Brain microvascular endothelial cell (primary cell): ENCODE measurements around the gene MRNIP.

Source experiments
- DNase-seq: peaks from one replicate; pipeline ENCODE4 v3.0.0-alpha.2; 2020
- H3K27ac ChIP-seq: fragments of 250-450 bp; sonication (Bioruptor Pico); 2 replicates; pipeline ENCODE4 v1.5.1; 2020; ENCODE audit warnings: mild to moderate bottlenecking, moderate library complexity
- H3K27me3 ChIP-seq: fragments of 250-450 bp; sonication (Bioruptor Pico); replicated peaks from 2 replicates; pipeline ENCODE4 v1.5.1; 2020; ENCODE audit warnings: mild to moderate bottlenecking
- H3K36me3 ChIP-seq: fragments of 250-450 bp; sonication (Bioruptor Pico); replicated peaks from 2 replicates; pipeline ENCODE4 v1.5.1; 2020; ENCODE audit warnings: mild to moderate bottlenecking
- H3K4me3 ChIP-seq: 2 replicates; pipeline ENCODE4 v1.5.1; 2011; ENCODE audit warnings: low read depth, mild to moderate bottlenecking, control low read depth, low read length, moderate library complexity
- CTCF ChIP-seq: IDR thresholded peaks from 2 replicates; pipeline ENCODE4 v1.5.1; 2011; ENCODE audit warnings: low read depth, mild to moderate bottlenecking, moderate library complexity, low read length, control low read depth, inconsistent platforms; ENCODE audit errors: missing control alignments
- in situ Hi-C: cut with HindIII; loops from 2 replicates; pipeline ENCODE4 v1.10.0; 2017; ENCODE audit warnings: low sequenced_read_pairs, low pct_ligation_motif_present

Gene MRNIP

DNA sequence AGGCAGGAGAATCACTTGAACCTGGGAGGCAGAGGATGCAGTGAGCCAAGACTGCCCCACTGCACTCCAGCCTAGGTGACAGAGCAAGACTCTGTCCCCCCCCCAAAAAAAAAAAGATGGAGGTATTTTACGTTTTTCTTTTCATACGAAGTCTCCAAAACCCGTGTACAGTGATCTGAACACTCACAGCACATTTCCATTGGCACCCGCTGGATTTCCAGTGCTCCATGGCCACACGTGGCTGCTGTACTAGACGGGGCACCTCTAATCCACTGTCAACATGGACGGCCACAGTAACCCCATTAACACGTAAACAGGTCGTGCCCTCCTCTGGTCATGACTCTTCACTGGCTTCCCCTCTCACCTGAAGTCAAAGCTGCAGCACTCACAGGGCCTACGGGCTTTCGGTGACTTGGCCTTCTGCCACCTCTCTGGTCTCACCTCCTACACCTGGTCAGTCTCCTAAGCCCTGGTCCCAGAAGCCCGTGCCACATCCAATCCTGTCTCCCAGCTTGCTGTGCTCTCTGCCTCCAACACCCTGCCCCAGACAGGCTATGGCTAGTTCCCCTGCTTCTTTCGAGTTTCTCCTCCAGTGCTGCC, 27.0 kb upstream of the MRNIP start:
- H3K27me3 ChIP-seq = no peaks in the 10 kb centered on the region
- in situ Hi-C loops = no loop called here
- no peak overlapping the region for H3K27ac ChIP-seq
- peaks cover 67% of the 10 kb centered on the region for H3K36me3 ChIP-seq
- H3K4me3 ChIP-seq = no peak overlapping the region
- DNase-seq = no peak
- no peak for TF ChIP-seq CTCF

DNA sequence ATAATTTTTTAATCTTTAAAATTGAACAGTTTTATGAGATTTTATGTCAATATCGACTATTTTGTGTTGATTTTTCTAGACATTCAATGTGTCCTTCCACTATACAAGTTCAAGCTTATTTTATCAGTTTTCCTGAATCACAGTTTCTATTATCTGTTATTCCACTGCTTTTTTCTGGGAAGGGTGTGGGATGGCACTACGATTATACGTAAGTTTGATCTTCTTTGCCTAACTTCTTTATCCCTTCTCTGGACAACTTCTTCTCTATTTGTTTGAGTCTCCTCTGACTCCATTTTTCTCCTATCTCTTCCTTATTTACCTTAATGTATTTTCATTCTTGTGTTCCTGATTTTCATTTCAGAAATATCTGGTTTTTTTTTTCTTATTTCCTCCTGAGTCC, 24.5 kb upstream of the MRNIP start:
- H3K36me3 ChIP-seq = peaks cover 46% of the 10 kb centered on the region
- no peak for DNase-seq
- no peak overlapping the region for H3K4me3 ChIP-seq
- in situ Hi-C loops = no loop called here
- H3K27ac ChIP-seq = no peak overlapping the region
- H3K27me3 ChIP-seq = no peaks in the 10 kb centered on the region
- no peak for TF ChIP-seq CTCF

GRCh38 chr5:179882338-179882737, 23.7 kb upstream of the MRNIP start:
- Histone ChIP-seq H3K27ac (no peak overlapping the region), H3K4me3 (no peak overlapping the region), H3K27me3 (no peaks in the 10 kb centered on the region), H3K36me3 (peaks cover 41% of the 10 kb centered on the region)
- DNase-seq = no peak
- TF ChIP-seq CTCF = no peak
- in situ Hi-C loops = no loop called here

- no peak overlapping the region for H3K4me3 ChIP-seq
- H3K27me3 ChIP-seq = no peaks in the 10 kb centered on the region
- no peak for DNase-seq
- H3K27ac ChIP-seq = no peak overlapping the region
- H3K36me3 ChIP-seq = peaks cover 36% of the 10 kb centered on the region
- in situ Hi-C loops = no loop called here
- no peak for TF ChIP-seq CTCF
These were observed 22.4 kb upstream of the MRNIP start for GRCh38 chr5:179880848-179881590.

DNA sequence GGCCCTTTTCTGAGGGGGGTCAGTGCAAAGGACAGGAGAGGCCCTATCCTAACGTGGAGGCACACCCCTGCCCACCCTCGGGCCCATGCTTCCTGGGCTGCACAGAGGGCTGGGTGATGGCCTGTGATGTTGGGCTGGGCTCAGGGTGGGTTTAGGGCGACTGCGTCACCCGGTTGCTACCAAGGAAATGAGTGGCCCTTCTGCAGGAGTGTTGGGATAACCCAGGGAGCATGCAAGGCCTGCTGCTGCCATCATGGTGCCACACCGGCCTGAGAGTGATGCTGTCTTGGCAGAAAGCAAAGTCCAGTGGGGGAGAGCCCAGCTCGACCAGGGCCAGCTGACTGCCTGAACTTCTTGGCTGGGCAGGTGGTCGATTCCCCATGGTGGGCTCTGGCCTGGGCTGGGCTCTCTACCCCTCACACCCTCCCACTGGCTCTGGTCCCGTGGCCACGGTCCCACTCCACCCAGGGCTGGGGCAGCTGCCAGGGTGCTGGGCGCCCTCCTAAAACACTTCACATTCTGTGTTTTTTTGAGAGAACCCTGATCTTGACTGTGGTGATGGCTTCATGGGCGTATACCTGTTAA, 21.5 kb upstream of the MRNIP start:
- Histone ChIP-seq H3K27ac (no peak overlapping the region), H3K36me3 (peaks cover 28% of the 10 kb centered on the region)
- in situ Hi-C loops = no loop called here

More for the DNA sequence above, 21.5 kb upstream of the MRNIP start:
- no peaks in the 10 kb centered on the region for H3K27me3 ChIP-seq
- no peak for TF ChIP-seq CTCF
- no peak for DNase-seq
- no peak overlapping the region for H3K4me3 ChIP-seq
